Endothelial cell of umbilical vein (primary cell): ENCODE data around the gene CCDC182. TPM values are rescaled to one million over a fixed set of nuclear protein-coding genes. Genes with fewer than 3 reads are reported as not detected.

Experiments used
- BruUV-seq: library from RNA; stranded (reverse); fragments of 400-500 nt; replicated peaks from 2 replicates; lab custom pipeline; 2021; lab: Mats Ljungman, UMichigan
- CTCF ChIA-PET: fragments of 300-600, 350-600 bp; sonication (Branson Sonifier 250); formaldehyde crosslinking; loops from one replicate; lab custom pipeline; 2021; ENCODE audit warnings: antibody characterized with exemption, inconsistent platforms; lab: Charles Lee
- POLR2A ChIA-PET: fragments of 300-600, 350-600 bp; sonication (Branson Sonifier 250); formaldehyde crosslinking; loops from one replicate; lab custom pipeline; 2021; ENCODE audit warnings: antibody characterized with exemption, inconsistent platforms; lab: Charles Lee
- DNase-seq: peaks from one replicate; pipeline ENCODE4 v3.0.0-alpha.2; 2011; ENCODE audit warnings: low read depth, low spot score
- FAIRE-seq: peaks from 2 replicates; lab custom pipeline; 2011; peaks lifted over from hg19 to GRCh38; lab: Jason Lieb, UNC
- H2AFZ ChIP-seq: 2 replicates; pipeline ENCODE4 v1.6.0; 2012; ENCODE audit warnings: low read depth, low read length, control low read depth, inconsistent platforms
- H3K27ac ChIP-seq: 2 replicates; pipeline ENCODE4 v1.5.1; 2011; ENCODE audit warnings: low read depth, mild to moderate bottlenecking, control low read depth, low read length, moderate library complexity; ENCODE audit not compliant: insufficient read depth
- H3K27me3 ChIP-seq, 2 experiments: 2 replicates each; pipeline versions ENCODE4 v1.6.0 to v1.6.1; 2011; ENCODE audit warnings: low read length in 2 of 2, mixed read lengths in 1 of 2; ENCODE audit not compliant: control insufficient read depth in 2 of 2, insufficient read depth in 2 of 2
- H3K36me3 ChIP-seq, 2 experiments: 2 replicates in 1 of 2; 3 replicates in 1 of 2; pipeline ENCODE4 v1.5.1; 2011; ENCODE audit warnings: low read length in 2 of 2, mild to moderate bottlenecking in 1 of 2, moderate library complexity in 1 of 2; ENCODE audit not compliant: control insufficient read depth in 2 of 2, insufficient read depth in 2 of 2; ENCODE audit errors: extremely low read depth in 1 of 2
- H3K4me1 ChIP-seq: 3 replicates; pipeline ENCODE4 v1.5.1; 2011; ENCODE audit warnings: mild to moderate bottlenecking, low read length; ENCODE audit not compliant: control insufficient read depth, insufficient read depth; ENCODE audit errors: extremely low read depth
- H3K4me2 ChIP-seq: 2 replicates; pipeline ENCODE4 v1.6.1; 2011; ENCODE audit warnings: low read length, control low read depth, mixed read lengths; ENCODE audit not compliant: insufficient read depth
- H3K4me3 ChIP-seq, 3 experiments: fragments of 200-600 bp in 1 of 3; sonication (generic), shearing (Covaris generic) in 1 of 3; replicated peaks in 1 of 3; 2 replicates each; pipeline ENCODE4 v1.5.1; 2011 to 2016; ENCODE audit warnings: control low read depth in 3 of 3, low read length in 3 of 3, mild to moderate bottlenecking in 2 of 3, inconsistent platforms in 1 of 3, low read depth in 1 of 3, moderate library complexity in 1 of 3; ENCODE audit not compliant: insufficient read depth in 1 of 3
- H3K79me2 ChIP-seq: 2 replicates; pipeline ENCODE4 v1.6.0; 2012; ENCODE audit warnings: low read length, inconsistent platforms; ENCODE audit not compliant: control insufficient read depth, insufficient read depth
- H3K9ac ChIP-seq: replicated peaks from 2 replicates; pipeline ENCODE3; 2011; ENCODE audit warnings: low read length, control low read depth; ENCODE audit not compliant: insufficient read depth; ENCODE audit errors: extremely low read depth
- H3K9me1 ChIP-seq: replicated peaks from 3 replicates; pipeline ENCODE4 v1.6.0; 2011; ENCODE audit warnings: mild to moderate bottlenecking, low read length; ENCODE audit not compliant: control insufficient read depth, insufficient read depth; ENCODE audit errors: extremely low read depth
- H3K9me3 ChIP-seq: replicated peaks from 2 replicates; pipeline ENCODE4 v1.5.1; 2012; ENCODE audit warnings: low read length, inconsistent platforms; ENCODE audit not compliant: control insufficient read depth, insufficient read depth
- H4K20me1 ChIP-seq: replicated peaks from 2 replicates; pipeline ENCODE3; 2011; ENCODE audit warnings: mild to moderate bottlenecking, low read length; ENCODE audit not compliant: control insufficient read depth, insufficient read depth; ENCODE audit errors: extremely low read depth
- EZH2 ChIP-seq: IDR thresholded peaks from 2 replicates; pipeline ENCODE4 v1.6.1; 2012; ENCODE audit warnings: borderline replicate concordance, low read depth, mild to moderate bottlenecking, moderate library complexity, low read length, inconsistent platforms; ENCODE audit not compliant: severe bottlenecking
- FOS ChIP-seq: IDR thresholded peaks from 2 replicates; pipeline ENCODE4 v1.6.1; 2011; ENCODE audit warnings: mild to moderate bottlenecking, low read length, moderate library complexity, borderline replicate concordance; ENCODE audit not compliant: insufficient read depth
- GATA2 ChIP-seq: IDR thresholded peaks from 2 replicates; pipeline ENCODE4 v1.7.0; 2011; ENCODE audit warnings: low read depth, mild to moderate bottlenecking, moderate library complexity, mixed read lengths, low read length; ENCODE audit not compliant: insufficient read length, insufficient read depth
- JUN ChIP-seq: IDR thresholded peaks from 2 replicates; pipeline ENCODE4 v1.6.1; 2011; ENCODE audit warnings: borderline replicate concordance, low read depth; ENCODE audit not compliant: insufficient read length, insufficient read depth
- MYC ChIP-seq: IDR thresholded peaks from one replicate; pipeline ENCODE4 v1.6.1; 2011; ENCODE audit warnings: mild to moderate bottlenecking, low read depth, low read length
- POLR2A ChIP-seq: IDR thresholded peaks from 2 replicates; pipeline ENCODE4 v1.6.1; 2012; ENCODE audit warnings: low read depth, mild to moderate bottlenecking, control low read depth, low read length
- POLR2AphosphoS5 ChIP-seq: IDR thresholded peaks from 2 replicates; pipeline ENCODE4 v1.6.1; 2012; ENCODE audit warnings: low read depth, mild to moderate bottlenecking, control low read depth, low read length, moderate library complexity; ENCODE audit not compliant: insufficient read depth
- dilution Hi-C: fragments of 300-500 bp; cut with MboI; formaldehyde crosslinking; loops from one replicate; pipeline ENCODE4 v1.15.0; 2019; ENCODE audit warnings: low sequenced_read_pairs; ENCODE audit not compliant: extremely low pct_ligation_motif_present
- intact Hi-C: fragments of 100-400 bp; cut with micrococcal nuclease; formaldehyde crosslinking; loops from one replicate; pipeline ENCODE4 v1.10.0; 2022
- polyA plus RNA-seq, 4 experiments: library from polyadenylated mRNA; depleted of rRNA in 3 of 4; stranded (reverse) in 3 of 4; unstranded in 1 of 4; fragments of >200 nt; gene quantifications; 2 replicates each; pipeline versions ENCODE4 v1.2.1 to v1.2.3, GENCODE V29; 2011 to 2012; ENCODE audit warnings: missing spikeins in 1 of 4
- total RNA-seq: library from RNA; stranded (reverse); gene quantifications from 2 replicates; pipeline ENCODE4 v1.2.3, GENCODE V29; 2021
- TF ChIP-seq, protein P1 (sequence below), 2 donors: IDR thresholded peaks; 1 replicate in 1 of 2; 2 replicates in 1 of 2; pipeline ENCODE4 v1.5.1; 2011; ENCODE audit warnings: low read length in 2 of 2, mild to moderate bottlenecking in 2 of 2, moderate library complexity in 2 of 2, control low read depth in 1 of 2, inconsistent platforms in 1 of 2, low read depth in 1 of 2; ENCODE audit not compliant: insufficient read depth in 1 of 2; ENCODE audit errors: extremely low read depth in 1 of 2
- TF ChIP-seq, protein P2 (sequence below): IDR thresholded peaks from 2 replicates; pipeline ENCODE4 v1.6.1; 2011; ENCODE audit not compliant: insufficient read depth, insufficient read length

CCDC182 gene
- total and polyA plus RNA-seq, 2 donors (not counting 3 experiments of a cell fraction or from before 2014, with no cell fraction given) = not detected

DNA sequence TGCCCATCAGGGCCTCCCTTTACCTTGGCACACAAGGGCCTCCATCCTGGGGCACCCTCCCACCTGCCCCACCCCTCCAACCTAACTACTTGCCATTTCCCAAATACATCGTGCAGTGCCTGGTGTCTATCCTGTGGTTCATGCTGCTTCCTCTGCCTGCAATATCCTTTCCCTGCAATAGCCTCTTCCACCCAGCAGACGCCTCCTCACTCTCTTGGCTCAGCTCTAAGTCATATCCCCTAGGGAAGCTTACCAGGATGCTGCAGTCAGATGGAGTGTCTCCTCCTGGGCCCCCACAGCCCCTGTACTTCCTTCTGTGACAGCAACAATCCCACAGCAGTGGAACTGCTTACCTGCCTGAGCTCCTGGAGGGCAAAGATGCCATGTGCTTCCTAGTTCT, 36.7 kb downstream of the CCDC182 start:
- no peak overlapping the region for H3K27ac ChIP-seq
- no peak overlapping the region for H3K9ac ChIP-seq
- H4K20me1 ChIP-seq = no peaks in the 10 kb centered on the region
- no TSS peak for BruUV-seq
- ChIA-PET CTCF (interaction anchor here (0.8 to 1.9 kb wide), 2 partner anchors 39 to 466 kb away, joined by 3 to 5 read pairs; no protein-coding TSS in a partner anchor), POLR2A (no interaction called here)
- FAIRE-seq (no peak), DNase-seq (no peak)
- no peaks in the 10 kb centered on the region for H3K9me1 ChIP-seq
- intact Hi-C loops (no loop called here), dilution Hi-C loops (no loop called here)
- H3K4me1 ChIP-seq = no peaks in the 10 kb centered on the region
- H3K79me2 ChIP-seq = no peaks in the 10 kb centered on the region
- no peak overlapping the region for H3K4me2 ChIP-seq
- H3K9me3 ChIP-seq = no peaks in the 10 kb centered on the region
- no peak overlapping the region for H3K4me3 ChIP-seq
- TF ChIP-seq POLR2A (no peak), EZH2 (no peak), FOS (no peak), JUN (no peak), GATA2 (no peak), MYC (no peak), POLR2AphosphoS5 (no peak)
- TF ChIP-seq, protein P1, sequence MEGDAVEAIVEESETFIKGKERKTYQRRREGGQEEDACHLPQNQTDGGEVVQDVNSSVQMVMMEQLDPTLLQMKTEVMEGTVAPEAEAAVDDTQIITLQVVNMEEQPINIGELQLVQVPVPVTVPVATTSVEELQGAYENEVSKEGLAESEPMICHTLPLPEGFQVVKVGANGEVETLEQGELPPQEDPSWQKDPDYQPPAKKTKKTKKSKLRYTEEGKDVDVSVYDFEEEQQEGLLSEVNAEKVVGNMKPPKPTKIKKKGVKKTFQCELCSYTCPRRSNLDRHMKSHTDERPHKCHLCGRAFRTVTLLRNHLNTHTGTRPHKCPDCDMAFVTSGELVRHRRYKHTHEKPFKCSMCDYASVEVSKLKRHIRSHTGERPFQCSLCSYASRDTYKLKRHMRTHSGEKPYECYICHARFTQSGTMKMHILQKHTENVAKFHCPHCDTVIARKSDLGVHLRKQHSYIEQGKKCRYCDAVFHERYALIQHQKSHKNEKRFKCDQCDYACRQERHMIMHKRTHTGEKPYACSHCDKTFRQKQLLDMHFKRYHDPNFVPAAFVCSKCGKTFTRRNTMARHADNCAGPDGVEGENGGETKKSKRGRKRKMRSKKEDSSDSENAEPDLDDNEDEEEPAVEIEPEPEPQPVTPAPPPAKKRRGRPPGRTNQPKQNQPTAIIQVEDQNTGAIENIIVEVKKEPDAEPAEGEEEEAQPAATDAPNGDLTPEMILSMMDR (IDR thresholded peaks at IDR 0.05; ENCODE audit: extremely low read depth in 1 of 2, insufficient read depth in 1 of 2, low read depth in 1 of 2, low read length in 2 of 2) = no peak
- TF ChIP-seq, protein P2, sequence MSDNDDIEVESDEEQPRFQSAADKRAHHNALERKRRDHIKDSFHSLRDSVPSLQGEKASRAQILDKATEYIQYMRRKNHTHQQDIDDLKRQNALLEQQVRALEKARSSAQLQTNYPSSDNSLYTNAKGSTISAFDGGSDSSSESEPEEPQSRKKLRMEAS = no peak
- no peak overlapping the region for H2AFZ ChIP-seq
- H3K36me3 ChIP-seq = no peaks in the 10 kb centered on the region
- H3K27me3 ChIP-seq = peaks cover 9 to 27% of the 10 kb centered on the region in 2 experiments
